Left ventricle myocardium inferior (tissue), 1 donor: ENCODE data around the gene TMEM131L. TPM values are rescaled to one million over a fixed set of nuclear protein-coding genes. Genes with fewer than 3 reads are reported as not detected.

Experiments used
- DNase-seq: peaks from one replicate; pipeline ENCODE4 v3.0.0-alpha.2; 2020
- H3K27ac ChIP-seq: fragments of 200-600 bp; replicated peaks from 2 replicates; pipeline ENCODE4 v1.8.0; 2021
- H3K27me3 ChIP-seq: fragments of 200-600 bp; 2 replicates; pipeline ENCODE4 v1.8.0; 2021; ENCODE audit warnings: low read depth
- H3K36me3 ChIP-seq: fragments of 200-600 bp; 2 replicates; pipeline ENCODE4 v1.8.0; 2021
- H3K4me1 ChIP-seq: fragments of 200-600 bp; 2 replicates; pipeline ENCODE4 v1.8.0; 2021
- H3K4me3 ChIP-seq: fragments of 200-600 bp; 2 replicates; pipeline ENCODE4 v1.8.0; 2021; ENCODE audit warnings: mild to moderate bottlenecking, moderate library complexity
- H3K9me3 ChIP-seq: fragments of 200-600 bp; replicated peaks from 2 replicates; pipeline ENCODE4 v1.8.0; 2021
- CTCF ChIP-seq: fragments of 200-600 bp; IDR thresholded peaks from 2 replicates; pipeline ENCODE4 v1.8.0; 2021; ENCODE audit warnings: antibody characterized with exemption, mild to moderate bottlenecking, borderline replicate concordance
- intact Hi-C: fragments of 100-400 bp; cut with micrococcal nuclease; formaldehyde crosslinking; loops from one replicate; pipeline ENCODE4 v1.11.0; 2022
- total RNA-seq: library from RNA; stranded (reverse); fragmentation: NEBNext Ultra II Directional; extraction: Animal tissue kit (Norgen Biotek cat#: 25700); gene quantifications from one replicate; pipeline ENCODE4 v1.2.1, GENCODE V29; 2021
- donor health status: DM: no; HTN: yes; CAD: no; lungs with severe emphysema.

TMEM131L gene
- total RNA-seq, 1 donor from 2014 or later: 14.9 TPM

GRCh38 chr4:153527690-153528089, 61.5 kb downstream of the TMEM131L start:
- Histone ChIP-seq H3K4me1 (peaks cover 68% of the 10 kb centered on the region), H3K27ac (no peak overlapping the region), H3K4me3 (no peak overlapping the region), H3K27me3 (no peaks in the 10 kb centered on the region), H3K36me3 (no peaks in the 10 kb centered on the region), H3K9me3 (no peaks in the 10 kb centered on the region)
- no peak for DNase-seq
- intact Hi-C loops: no loop called here
- TF ChIP-seq CTCF: no peak

DNA sequence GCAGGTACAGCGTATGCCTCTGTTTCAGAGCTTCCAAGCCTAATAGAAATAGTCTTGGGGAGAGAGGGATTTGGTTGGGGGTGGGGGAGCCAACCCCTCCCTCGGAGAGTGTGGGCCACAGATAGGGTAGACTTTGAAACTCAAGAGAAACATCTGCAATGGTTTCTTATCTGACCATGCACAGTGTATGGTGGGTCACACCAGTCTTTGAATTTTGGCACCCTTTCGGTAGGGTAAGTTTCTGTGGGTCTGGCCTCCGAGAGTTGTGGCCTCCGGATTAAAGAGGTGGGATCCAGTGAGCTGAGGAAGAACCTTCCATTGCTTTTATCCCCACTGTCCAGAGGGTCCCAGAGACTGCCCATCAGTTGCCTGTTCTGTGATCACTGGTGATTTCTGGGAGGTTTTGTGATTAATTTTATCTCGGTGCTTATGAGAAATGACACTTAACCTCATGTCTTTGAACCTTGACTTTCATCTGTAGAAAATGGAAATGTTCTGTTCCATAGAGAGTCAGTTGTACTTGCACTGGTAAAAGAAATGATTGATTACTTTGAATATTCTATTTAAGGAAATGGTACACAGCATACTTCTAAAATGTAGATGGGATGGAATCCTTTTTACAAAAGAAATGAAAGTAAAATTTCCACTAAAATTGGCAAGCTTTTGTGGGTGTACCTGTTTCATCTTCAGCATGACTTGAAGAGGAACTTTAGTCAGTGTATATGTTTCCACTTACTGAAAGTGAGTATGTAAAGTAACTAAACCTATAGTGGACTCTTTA, 62.7 kb downstream of the TMEM131L start:
- Histone ChIP-seq H3K9me3 (no peaks in the 10 kb centered on the region), H3K27ac (no peak overlapping the region), H3K36me3 (no peaks in the 10 kb centered on the region), H3K27me3 (no peaks in the 10 kb centered on the region), H3K4me1 (peaks cover 64% of the 10 kb centered on the region), H3K4me3 (no peak overlapping the region)
- intact Hi-C loops: no loop called here
- DNase-seq: no peak
- TF ChIP-seq CTCF: no peak

GRCh38 chr4:153529646-153530045, 63.5 kb downstream of the TMEM131L start:
- no peaks in the 10 kb centered on the region for H3K27me3 ChIP-seq

DNA sequence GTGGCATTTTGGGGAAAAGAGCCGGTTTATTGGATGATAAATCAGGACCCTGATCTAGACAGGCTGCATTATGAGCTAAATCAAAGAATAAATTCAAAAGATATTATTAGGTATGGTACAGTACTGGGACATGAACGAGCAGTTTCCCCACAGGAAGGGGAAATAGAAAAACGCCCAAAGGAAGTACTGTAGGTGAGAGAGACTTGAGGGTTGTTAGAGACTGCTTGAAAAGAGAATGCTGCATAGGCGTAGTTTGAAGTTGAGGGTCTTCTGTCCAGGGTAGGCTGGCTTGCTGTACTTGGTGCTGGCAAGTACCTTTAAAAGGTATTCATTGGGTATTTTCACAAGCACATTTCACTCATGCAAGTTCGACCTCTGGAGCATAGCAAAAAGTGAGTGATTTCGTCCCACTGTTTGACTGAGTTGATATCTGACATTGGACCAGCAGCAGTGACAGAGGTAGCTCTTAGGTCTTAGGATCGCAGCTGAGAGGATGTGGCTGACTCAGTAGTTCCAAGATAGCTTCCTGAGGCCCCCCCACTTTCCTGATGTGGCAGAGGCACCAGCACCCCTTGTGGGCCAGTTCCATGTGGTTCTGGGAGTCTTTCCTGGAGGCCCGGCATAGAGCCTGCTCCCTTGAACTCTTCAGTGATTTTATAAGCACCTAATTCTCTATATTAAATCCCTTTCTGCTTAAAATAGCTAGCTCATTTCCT, 64.3 kb downstream of the TMEM131L start:
- no peak for DNase-seq
- H3K27me3 ChIP-seq: no peaks in the 10 kb centered on the region
- no peak overlapping the region for H3K4me3 ChIP-seq
- peak overlapping the region; percentile 72 for H3K27ac ChIP-seq
- H3K36me3 ChIP-seq: no peaks in the 10 kb centered on the region
- no peaks in the 10 kb centered on the region for H3K9me3 ChIP-seq
- intact Hi-C loops: no loop called here
- peaks cover 55% of the 10 kb centered on the region for H3K4me1 ChIP-seq
- TF ChIP-seq CTCF: no peak

More at GRCh38 chr4:153529646-153530045, 63.5 kb downstream of the TMEM131L start:
- no peaks in the 10 kb centered on the region for H3K36me3 ChIP-seq
- peak overlapping the region; percentile 72 for H3K27ac ChIP-seq
- no peak overlapping the region for H3K4me3 ChIP-seq
- H3K9me3 ChIP-seq: no peaks in the 10 kb centered on the region
- TF ChIP-seq CTCF: no peak
- intact Hi-C loops: no loop called here
- H3K4me1 ChIP-seq: peaks cover 57% of the 10 kb centered on the region
- DNase-seq: no peak

DNA sequence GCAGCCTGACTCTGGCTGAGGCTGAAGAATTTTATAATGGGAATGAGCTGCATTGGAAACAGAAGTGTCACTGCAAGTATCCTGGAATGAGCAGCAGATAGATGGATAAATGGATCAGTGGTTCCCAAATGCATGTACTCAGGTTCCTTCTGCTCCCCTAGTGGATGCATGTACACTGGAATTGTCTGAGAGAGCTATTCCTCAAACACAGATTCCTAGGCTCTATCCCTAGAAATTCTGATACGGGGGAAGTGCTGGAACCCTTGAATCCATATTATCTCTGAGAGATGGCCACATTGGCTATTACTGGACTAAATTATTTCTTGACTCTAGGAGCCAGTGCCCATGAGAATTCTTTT, 64.8 kb downstream of the TMEM131L start:
- TF ChIP-seq CTCF: peak; percentile 38
- Histone ChIP-seq H3K4me3 (no peak overlapping the region), H3K9me3 (no peaks in the 10 kb centered on the region), H3K27ac (peak overlapping the region; percentile 72), H3K27me3 (no peaks in the 10 kb centered on the region), H3K36me3 (no peaks in the 10 kb centered on the region), H3K4me1 (peaks cover 60% of the 10 kb centered on the region)
- DNase-seq: no peak
- intact Hi-C loops: no loop called here
